ENCODE results near the gene INIP.

The INIP gene, protein sequence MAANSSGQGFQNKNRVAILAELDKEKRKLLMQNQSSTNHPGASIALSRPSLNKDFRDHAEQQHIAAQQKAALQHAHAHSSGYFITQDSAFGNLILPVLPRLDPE

GRCh38 chr9:112717661-112718331 is at the start of gene INIP:
Gene INIP (minus strand): TSS chr9:112718117. CDS start chr9:112716485, 1,632 bp downstream.
- DNase-seq, result peak; percentile 87

DNA sequence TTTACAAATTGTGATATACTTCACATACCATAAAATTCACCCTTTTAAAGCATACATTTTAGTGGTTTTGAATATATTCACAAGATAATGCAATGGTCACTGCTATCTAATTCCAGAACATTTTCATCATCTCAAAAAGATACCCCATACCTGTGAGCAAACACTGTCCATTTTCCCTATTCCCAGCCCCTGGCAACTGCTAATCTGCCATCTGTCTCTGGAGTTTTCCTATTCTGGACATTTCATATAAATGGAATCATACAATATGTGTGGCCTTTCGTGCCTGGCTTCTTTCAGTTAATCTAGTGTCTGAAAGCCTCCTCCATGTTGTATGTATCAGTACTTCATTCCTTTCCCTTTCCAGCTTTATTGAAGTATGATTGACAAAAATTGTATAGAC is 47.4 kb upstream of the INIP start:
- no peak for DNase-seq

DNA sequence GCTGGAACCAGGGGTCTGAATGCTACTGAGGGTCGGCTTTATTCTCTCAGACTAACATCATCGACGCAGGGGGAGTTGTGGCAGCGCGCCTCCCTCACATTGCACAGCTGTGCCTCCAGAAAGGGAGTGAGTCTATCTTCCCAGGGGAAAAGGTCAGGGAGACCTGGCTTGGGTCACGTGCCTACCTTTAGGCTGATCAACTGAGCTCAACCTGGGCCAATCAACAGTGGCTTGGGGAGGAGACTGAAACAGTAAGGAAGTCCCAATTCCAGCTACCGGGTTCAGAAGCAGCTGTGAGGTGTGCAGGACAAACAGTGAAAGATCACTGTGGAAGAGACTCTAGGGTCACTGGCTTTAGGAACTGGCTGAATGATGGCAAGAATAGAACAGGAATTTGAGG is 46.9 kb upstream of the INIP start:
- DNase-seq, result no peak

DNA sequence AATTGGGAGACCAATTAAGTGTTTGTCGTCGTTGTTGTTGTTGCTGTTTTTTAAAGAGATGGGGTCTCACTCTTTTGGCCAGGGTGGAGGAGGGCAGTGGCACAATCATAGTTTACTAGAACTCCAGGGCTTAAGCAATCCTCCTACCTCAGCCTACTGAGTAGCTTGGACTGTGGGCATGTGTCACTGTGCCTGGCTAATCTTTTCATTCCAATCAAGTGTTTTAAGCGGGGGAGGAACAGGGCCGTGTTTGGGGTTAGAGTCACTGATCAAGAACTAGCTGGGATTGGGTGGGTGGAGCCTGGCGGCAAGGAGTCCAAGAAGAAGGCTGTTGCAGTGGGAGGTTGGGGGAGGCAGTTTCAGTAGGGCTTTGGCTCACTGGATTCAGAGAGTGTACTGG is 46.4 kb upstream of the INIP start:
- no peak for DNase-seq

- no peak for DNase-seq
Observed at GRCh38 chr9:112762726-112763518, 45.0 kb upstream of the INIP start.

GRCh38 chr9:112761912-112762655 is 44.2 kb upstream of the INIP start:
- DNase-seq, result no peak

DNA sequence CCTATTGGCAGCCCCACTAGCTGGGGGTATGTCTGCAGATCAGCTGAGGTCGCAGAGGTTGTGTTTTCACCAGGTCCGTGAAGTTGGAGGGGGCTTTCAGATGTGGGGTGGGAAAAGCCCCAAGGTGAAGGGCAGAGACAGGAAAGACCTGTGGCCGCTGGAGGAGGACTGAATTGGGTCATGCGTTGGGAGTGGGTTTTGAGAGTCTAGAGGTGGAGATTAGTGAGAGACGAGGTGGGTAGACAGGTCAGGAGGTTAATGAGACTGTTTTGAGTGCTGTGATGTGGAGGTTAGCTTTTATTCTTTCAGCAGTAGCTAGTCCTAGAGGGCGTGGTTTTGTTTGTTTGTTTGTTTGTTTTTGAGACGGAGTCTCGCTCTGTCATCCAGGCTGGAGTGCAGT is 42.9 kb upstream of the INIP start:
- DNase-seq, result no peak

DNA sequence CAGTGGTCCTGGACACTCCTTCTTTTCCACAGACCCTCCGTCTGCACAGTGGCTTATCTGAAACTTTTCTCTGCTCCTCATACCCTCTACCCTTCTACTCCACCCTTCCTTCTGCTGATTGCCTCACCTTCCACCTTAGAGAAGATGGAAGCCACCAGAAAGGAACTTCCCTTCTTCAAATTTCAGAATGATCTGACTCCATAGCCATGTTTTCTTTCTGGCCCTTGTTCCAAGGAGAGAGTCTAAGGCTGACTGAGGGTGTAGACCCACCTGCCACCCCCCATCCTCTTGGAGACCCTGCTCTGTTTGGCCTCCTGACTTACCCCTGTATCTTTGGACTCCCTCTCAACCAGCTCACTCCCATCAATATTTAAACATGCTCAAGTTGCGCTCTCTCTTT is 40.0 kb upstream of the INIP start:
- no peak for DNase-seq

GRCh38 chr9:112757282-112757883 is 39.5 kb upstream of the INIP start:
- DNase-seq, result no peak

DNA sequence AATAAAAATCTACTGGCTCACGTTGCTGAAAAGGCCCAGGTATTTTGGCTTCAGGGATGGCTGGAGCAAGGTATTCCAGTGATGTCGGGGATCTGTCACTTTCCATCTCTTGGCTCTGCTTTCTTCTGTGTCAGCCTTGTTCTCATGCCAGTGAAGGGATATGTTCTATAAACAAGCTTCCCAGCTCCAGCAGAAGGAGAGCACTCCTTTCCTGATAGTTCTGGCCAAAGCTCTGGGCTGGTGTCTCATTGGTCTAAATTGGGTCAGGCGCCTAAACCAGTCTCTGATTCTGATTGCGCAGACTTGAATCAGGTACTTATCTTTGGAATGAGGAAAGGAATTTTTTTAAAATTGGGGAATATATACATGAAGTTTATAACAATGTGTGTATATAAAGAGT is 37.8 kb upstream of the INIP start:
- no peak for DNase-seq

GRCh38 chr9:112755016-112755427 is 37.1 kb upstream of the INIP start:
- DNase-seq, result no peak

DNA sequence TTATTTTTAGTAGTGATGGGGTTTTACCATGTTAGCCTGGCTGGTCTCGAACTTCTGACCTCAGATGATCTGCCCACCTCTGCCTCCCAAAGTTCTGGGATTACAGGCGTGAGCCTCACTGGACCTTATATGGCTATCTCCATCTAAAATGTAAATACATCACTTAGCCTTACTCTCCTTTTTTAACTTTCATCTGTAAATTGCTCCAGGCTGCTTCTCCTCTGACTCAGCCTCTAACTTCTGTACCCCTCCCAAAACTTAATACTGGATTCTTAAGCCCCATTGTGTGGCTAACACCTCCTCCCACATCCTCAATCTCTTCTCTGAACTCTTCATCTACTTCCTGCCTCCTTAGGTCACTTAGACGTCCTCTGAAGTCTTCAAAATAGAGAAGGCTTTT is 36.7 kb upstream of the INIP start:
- no peak for DNase-seq

DNA sequence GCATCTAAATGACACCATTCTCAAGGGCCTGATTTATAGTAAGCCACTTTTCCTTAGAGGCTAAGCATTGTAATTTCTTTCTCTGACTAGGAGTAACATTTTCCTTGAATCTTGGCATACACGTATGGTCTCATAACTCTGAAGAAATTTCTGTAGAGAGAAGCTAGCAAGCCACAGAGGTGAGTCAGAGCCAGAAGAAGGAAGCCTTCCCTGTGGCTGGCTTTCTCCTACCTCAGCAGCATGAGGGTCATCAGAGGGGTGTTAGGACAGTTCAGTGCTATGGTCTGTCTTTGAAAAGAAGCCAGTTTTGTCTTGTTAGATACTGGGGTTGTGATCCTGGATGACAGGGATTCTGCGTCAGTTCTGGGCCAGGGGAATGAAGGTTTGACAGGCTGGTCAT is 35.8 kb upstream of the INIP start:
- DNase-seq, result no peak

- DNase-seq, result no peak
Observed at GRCh38 chr9:112752334-112753125, 34.6 kb upstream of the INIP start.

GRCh38 chr9:112751056-112751795 is 33.3 kb upstream of the INIP start:
- peak; percentile 38 for DNase-seq

GRCh38 chr9:112750764-112751055 is 32.8 kb upstream of the INIP start:
- no peak for DNase-seq

DNA sequence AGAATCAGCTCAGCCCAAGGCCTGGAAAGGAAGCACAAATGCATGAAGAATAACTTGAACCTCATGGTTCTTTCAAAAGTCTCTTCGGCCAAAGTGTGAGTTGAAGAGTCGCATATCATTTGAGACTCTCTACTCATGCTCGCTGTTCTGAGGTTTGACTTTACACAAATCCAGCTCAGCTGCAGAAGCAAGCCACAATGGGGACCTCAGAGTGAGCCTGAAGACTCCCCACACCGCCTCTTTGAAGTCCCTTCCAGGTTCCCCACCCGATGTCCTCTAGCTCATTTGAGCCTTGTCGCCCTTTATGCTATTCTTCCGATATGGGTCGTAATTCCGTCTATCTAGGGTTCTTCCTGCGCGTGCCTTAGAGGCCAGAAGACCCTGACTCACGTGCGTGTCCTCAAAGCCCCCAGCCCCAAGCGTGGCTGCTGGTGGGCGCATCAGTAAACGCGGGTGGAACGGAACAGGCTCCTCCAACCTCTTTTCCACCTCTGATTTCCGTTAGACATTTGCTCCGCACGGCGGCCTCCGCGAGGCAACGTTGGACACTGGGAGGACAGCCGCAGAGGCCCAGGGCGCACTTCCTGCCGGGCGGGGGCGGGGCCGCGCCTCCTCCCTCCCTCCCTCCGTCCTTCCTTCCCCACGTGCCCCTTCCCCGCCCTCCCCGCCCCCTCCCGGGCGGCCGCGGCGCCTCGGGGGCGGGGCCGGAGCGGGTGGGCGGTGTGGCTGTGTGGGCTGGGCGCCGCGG is 32.3 kb upstream of the INIP start, which contains the start of gene SNX30:
SNX30 (plus strand) TSS at position 745 of the 748 bp plus-strand sequence. CDS start 242 bp downstream, outside the sequence.
- peak; percentile 38 for DNase-seq

GRCh38 chr9:112747094-112747493 is 29.2 kb upstream of the INIP start:
- no peak for DNase-seq

GRCh38 chr9:112744177-112744576 is 26.3 kb upstream of the INIP start:
- no peak for DNase-seq

- no peak for DNase-seq
Observed at GRCh38 chr9:112743216-112743836, 25.4 kb upstream of the INIP start.

Measured in NCI-H1694 treated with DMSO at 0.1 percent for 48 hours (cell line).